Nephron (organoid): Measurements from ENCODE around the gene HERC4.

Experiments
- H3K27ac Mint-ChIP-seq, 3 experiments: 2 replicates each; pipeline ENCODE4 v1.8.0; 2020; ENCODE audit warnings: mixed read lengths in 3 of 3, mild to moderate bottlenecking in 2 of 3, moderate library complexity in 1 of 3
- H3K27me3 Mint-ChIP-seq: 2 replicates; pipeline ENCODE4 v1.8.0; 2021; ENCODE audit warnings: low read depth, mild to moderate bottlenecking, moderate library complexity, mixed read lengths
- H3K36me3 Mint-ChIP-seq: 2 replicates; pipeline ENCODE4 v1.8.0; 2020; ENCODE audit warnings: low read depth, mixed read lengths
- H3K4me1 Mint-ChIP-seq: 2 replicates; pipeline ENCODE4 v1.8.0; 2020; ENCODE audit warnings: mixed read lengths
- H3K4me3 Mint-ChIP-seq, 3 experiments: 2 replicates each; pipeline ENCODE4 v1.8.0; 2020; ENCODE audit warnings: mild to moderate bottlenecking in 3 of 3, mixed read lengths in 3 of 3, moderate library complexity in 2 of 3
- H3K9me3 Mint-ChIP-seq: 2 replicates; pipeline ENCODE4 v1.8.0; 2020; ENCODE audit warnings: mixed read lengths
- CTCF ChIP-seq, 3 experiments: fragments of 200-600 bp; sonication (generic); IDR thresholded peaks; one replicate each; pipeline ENCODE4 v1.5.0; 2021; ENCODE audit warnings: antibody characterized with exemption in 3 of 3; ENCODE audit not compliant: unreplicated experiment in 3 of 3

The HERC4 gene

GRCh38 chr10:68107651-68108050 lies 32.6 kb upstream of the HERC4 start:
- Mint-ChIP-seq H3K4me3 (peak overlapping the region in 2 of 3 experiments; percentile 10 to 70), H3K27me3 (no peaks in the 10 kb centered on the region), H3K36me3 (no peaks in the 10 kb centered on the region), H3K4me1 (peaks cover 37% of the 10 kb centered on the region), H3K9me3 (no peaks in the 10 kb centered on the region), H3K27ac (no peak overlapping the region)
- TF ChIP-seq CTCF (IDR thresholded peaks at IDR 0.05; ENCODE audit: unreplicated experiment in 3 of 3), result no peak

GRCh38 chr10:68106656-68107055 lies 31.6 kb upstream of the HERC4 start:
- Mint-ChIP-seq H3K27ac (peak overlapping the region; percentile 71 to 74 (median 74)), H3K4me1 (peaks cover 32% of the 10 kb centered on the region), H3K36me3 (no peaks in the 10 kb centered on the region), H3K27me3 (no peaks in the 10 kb centered on the region), H3K9me3 (no peaks in the 10 kb centered on the region), H3K4me3 (peak overlapping the region in 2 of 3 experiments; percentile 81 to 89)
- TF ChIP-seq CTCF (IDR thresholded peaks at IDR 0.05; ENCODE audit: unreplicated experiment in 3 of 3), result no peak

GRCh38 chr10:68105820-68106219 lies 30.7 kb upstream of the HERC4 start:
- Mint-ChIP-seq H3K27me3 (no peaks in the 10 kb centered on the region), H3K27ac (peak overlapping the region; percentile 2 to 16 (median 12)), H3K4me1 (peaks cover 32% of the 10 kb centered on the region), H3K36me3 (no peaks in the 10 kb centered on the region), H3K9me3 (no peaks in the 10 kb centered on the region), H3K4me3 (peak overlapping the region in 2 of 3 experiments; percentile 42 to 62)
- no peak for TF ChIP-seq CTCF (IDR thresholded peaks at IDR 0.05; ENCODE audit: unreplicated experiment in 3 of 3)

GRCh38 chr10:68103901-68104300 lies 28.8 kb upstream of the HERC4 start:
- H3K4me1 Mint-ChIP-seq, result peaks cover 20% of the 10 kb centered on the region
- H3K36me3 Mint-ChIP-seq, result no peaks in the 10 kb centered on the region
- H3K27me3 Mint-ChIP-seq, result no peaks in the 10 kb centered on the region
- no peaks in the 10 kb centered on the region for H3K9me3 Mint-ChIP-seq
- TF ChIP-seq CTCF (IDR thresholded peaks at IDR 0.05; ENCODE audit: unreplicated experiment in 3 of 3), result no peak
- H3K27ac Mint-ChIP-seq, result no peak overlapping the region
- no peak overlapping the region for H3K4me3 Mint-ChIP-seq

GRCh38 chr10:68103261-68103878 lies 28.3 kb upstream of the HERC4 start:
- H3K4me1 Mint-ChIP-seq, result peaks cover 20% of the 10 kb centered on the region
- no peaks in the 10 kb centered on the region for H3K36me3 Mint-ChIP-seq
- no peaks in the 10 kb centered on the region for H3K27me3 Mint-ChIP-seq
- H3K9me3 Mint-ChIP-seq, result no peaks in the 10 kb centered on the region
- no peak overlapping the region for H3K4me3 Mint-ChIP-seq
- no peak for TF ChIP-seq CTCF (IDR thresholded peaks at IDR 0.05; ENCODE audit: unreplicated experiment in 3 of 3)
- no peak overlapping the region for H3K27ac Mint-ChIP-seq

GRCh38 chr10:68101066-68101465 lies 26.0 kb upstream of the HERC4 start:
- H3K4me1 Mint-ChIP-seq, result peaks cover 6% of the 10 kb centered on the region
- no peak for TF ChIP-seq CTCF (IDR thresholded peaks at IDR 0.05; ENCODE audit: unreplicated experiment in 3 of 3)
- no peaks in the 10 kb centered on the region for H3K36me3 Mint-ChIP-seq
- no peaks in the 10 kb centered on the region for H3K27me3 Mint-ChIP-seq
- no peaks in the 10 kb centered on the region for H3K9me3 Mint-ChIP-seq
- H3K4me3 Mint-ChIP-seq, result no peak overlapping the region
- no peak overlapping the region for H3K27ac Mint-ChIP-seq
